Heart left ventricle (tissue), 16 donors: Measurements from ENCODE around the gene TMEM86B. TPM values are rescaled to one million over a fixed set of nuclear protein-coding genes. Genes with fewer than 3 reads are reported as not detected.
A peak's percentile ranks its signal among the peaks of the same experiment; 100 is the strongest.

ENCODE experiments used
- ATAC-seq, 4 donors: fragments of 200-7000 bp; cut with Tn5 transposase; one replicate each; pipeline ENCODE4 v1.9.1; 2020 to 2022; ENCODE audit warnings: moderate library complexity in 4 of 4, mild to moderate bottlenecking in 3 of 4, moderate number of reproducible peaks in 1 of 4
- DNase-seq, 5 donors: peaks; one replicate each; pipeline ENCODE4 v3.0.0-alpha.2; 2020
- H3K27ac ChIP-seq, 12 donors: fragments of 200-600 bp; sonication (generic) in 4 of 12; one replicate each; pipeline versions ENCODE4 v1.5.0 to v1.8.0; 2016 to 2022; ENCODE audit warnings: mild to moderate bottlenecking in 2 of 12
- H3K27me3 ChIP-seq, 9 donors: fragments of 200-600 bp; sonication (generic) in 2 of 9; one replicate each; pipeline versions ENCODE4 v1.5.1 to v1.8.0; 2016 to 2022; ENCODE audit warnings: mild to moderate bottlenecking in 3 of 9
- H3K36me3 ChIP-seq, 9 donors: fragments of 200-600 bp; sonication (generic) in 2 of 9; one replicate each; pipeline versions ENCODE4 v1.5.0 to v1.8.0; 2018 to 2022; ENCODE audit warnings: mild to moderate bottlenecking in 2 of 9
- H3K4me1 ChIP-seq, 12 donors: fragments of 200-600 bp; sonication (generic) in 4 of 12; one replicate each; pipeline versions ENCODE4 v1.5.0 to v1.8.0; 2016 to 2022; ENCODE audit warnings: mild to moderate bottlenecking in 3 of 12
- H3K4me3 ChIP-seq, 12 donors: fragments of 200-600 bp; sonication (generic) in 4 of 12; one replicate each; pipeline versions ENCODE4 v1.5.0 to v1.8.0; 2017 to 2022; ENCODE audit warnings: mild to moderate bottlenecking in 9 of 12, moderate library complexity in 4 of 12
- H3K9me3 ChIP-seq, 12 donors: fragments of 200-600 bp; sonication (generic) in 4 of 12; one replicate each; pipeline versions ENCODE4 v1.5.0 to v1.8.0; 2016 to 2022; ENCODE audit warnings: mild to moderate bottlenecking in 1 of 12
- CTCF ChIP-seq, 12 donors: fragments of 200-600 bp; sonication (generic) in 4 of 12; IDR thresholded peaks; one replicate each; pipeline versions ENCODE4 v1.5.0 to v1.8.0; 2018 to 2022; ENCODE audit warnings: antibody characterized with exemption in 12 of 12, mild to moderate bottlenecking in 5 of 12
- POLR2A ChIP-seq, 2 donors: fragments of 450-650 bp; IDR thresholded peaks; one replicate each; pipeline ENCODE4 v1.6.1; 2017; ENCODE audit warnings: antibody characterized with exemption in 2 of 2, mild to moderate bottlenecking in 2 of 2, moderate library complexity in 2 of 2
- WGBS, 4 donors: extraction: QIAGEN DNeasy Blood & Tissue Kit in 2 of 4; methylation state at CpG; one replicate each; pipeline versions ENCODE4 v1.1.5 to v1.1.7; 2013 to 2018; 5-methylcytosine and 5-hydroxymethylcytosine counted together
- intact Hi-C, 10 donors: fragments of 100-400 bp; cut with DNase I; formaldehyde crosslinking; loops; one replicate each; pipeline versions ENCODE4 v1.11.1 to v1.14.2; 2022
- polyA plus RNA-seq, 2 donors: library from polyadenylated mRNA; stranded (reverse); fragments of 200-250 nt; gene quantifications; one replicate each; pipeline ENCODE4 v1.2.3, GENCODE V29; 2013
- total RNA-seq, 9 donors: library from RNA; depleted of rRNA in 2 of 9; stranded (reverse); fragments of >200 nt in 2 of 9; fragmentation: NEBNext Ultra II Directional in 3 of 9; extraction: Animal tissue kit (Norgen Biotek cat#: 25700) in 3 of 9; gene quantifications; one replicate each; pipeline versions ENCODE4 v1.1.0 to v1.2.4, GENCODE V29; 2016 to 2023
- donor health status: ischemic (EF 13 %, LVEDD 7.1; RV severe dilation, severe dysfunction).
- donor health status: healthy with polysubstance abuse.
- donor health status: DM: no; HTN: yes; CAD: no.
- donor health status: DM: no; HTN: no; CAD: no.
- donor health status: ischemic (EF 25% LVEDD 6.9; RV normal size, moderate dysfunction).
- donor health status: ischemic (EF 25% LVEDD 5.7; RV mildly dilated, moderate dysfunction).
- donor health status: healthy.
- donor health status: DM: yes; HTN: yes; CAD: no.
- donor health status: ischemic (EF 35%, LVEDD 5.7; RV mildly dilated, moderate dysfunction).
- donor health status: nonischemic (EF 11% LVEDD 7.7; RV severe dilation, severe dysfunction).
- donor health status: DM: yes; HTN: yes; CAD: no.
- donor health status: PGD.
- donor health status: ischemic (EF 29% LVEDD 5.4; RV normal size, mild dysfunction).
- donor health status: nonischemic (EF 23%, LVEDD 6.1; RV moderate dilation, normal function).

Gene TMEM86B
- total and polyA plus RNA-seq, 11 donors: 0.64 to 3.1 (median 2.2) TPM

DNA sequence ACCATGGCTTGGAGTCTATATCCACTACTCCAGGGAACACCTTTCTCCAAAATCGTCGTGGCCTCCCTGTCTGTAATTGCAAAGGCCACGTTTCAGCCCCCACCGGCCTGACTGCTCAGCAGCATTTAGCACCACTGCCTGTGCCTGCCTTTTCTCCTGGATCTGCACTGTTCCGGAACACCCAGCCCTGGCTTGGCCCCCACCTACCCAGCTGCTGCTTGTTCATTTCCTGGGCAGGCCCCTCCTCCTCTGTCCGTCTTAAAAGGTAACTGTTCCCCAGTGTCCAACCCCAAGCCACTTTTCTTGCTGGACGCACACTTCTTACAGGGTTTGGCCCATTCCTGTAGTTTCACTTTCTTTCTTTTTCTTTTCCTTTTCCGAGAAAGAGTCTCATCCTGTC lies 39.9 kb downstream of the TMEM86B start:
- intact Hi-C loops: no loop called here
- peak overlapping the region in 6 of 12 donors; percentile 6 to 70 (median 44) for H3K27ac ChIP-seq
- H3K4me3 ChIP-seq: no peak overlapping the region
- peaks cover 0 to 5% (median 0%) of the 10 kb centered on the region in 9 donors for H3K27me3 ChIP-seq
- no peaks in the 10 kb centered on the region for H3K36me3 ChIP-seq
- DNase-seq: peak in 1 of 5 donors; percentile 9
- ATAC-seq: peak in 1 of 4 donors; percentile 47
- no peak for TF ChIP-seq POLR2A (IDR thresholded peaks at IDR 0.05)
- no peak for TF ChIP-seq CTCF (IDR thresholded peaks at IDR 0.05)
- peaks cover 0 to 7% (median 0%) of the 10 kb centered on the region in 12 donors for H3K4me1 ChIP-seq
- no peaks in the 10 kb centered on the region for H3K9me3 ChIP-seq
- 56 to 71% (median 63%) methylated on average over 8 of the region's 8 CpGs for WGBS, 4 donors

- DNase-seq (peak in 1 of 5 donors; percentile 45), ATAC-seq (no peak)
- Histone ChIP-seq H3K27me3 (peaks cover 0 to 28% (median 9%) of the 10 kb centered on the region in 9 donors), H3K9me3 (no peaks in the 10 kb centered on the region), H3K4me1 (peaks cover 0 to 7% (median 0%) of the 10 kb centered on the region in 12 donors), H3K4me3 (no peak overlapping the region), H3K27ac (no peak overlapping the region), H3K36me3 (no peaks in the 10 kb centered on the region)
- 77 to 95% (median 84%) methylated on average over 9 to 12 of the region's 12 CpGs for WGBS, 4 donors
- intact Hi-C loops: no loop called here
- TF ChIP-seq POLR2A (IDR thresholded peaks at IDR 0.05) (no peak), CTCF (IDR thresholded peaks at IDR 0.05) (no peak)
Measured at GRCh38 chr19:55186080-55186479, 42.5 kb downstream of the TMEM86B start.

- Histone ChIP-seq H3K4me3 (no peak overlapping the region), H3K27me3 (peaks cover 13 to 71% (median 49%) of the 10 kb centered on the region in 9 donors), H3K36me3 (no peaks in the 10 kb centered on the region), H3K9me3 (no peaks in the 10 kb centered on the region), H3K4me1 (peaks cover 0 to 19% (median 13%) of the 10 kb centered on the region in 12 donors), H3K27ac (no peak overlapping the region)
- TF ChIP-seq CTCF (IDR thresholded peaks at IDR 0.05): no peak
- no peak for TF ChIP-seq POLR2A (IDR thresholded peaks at IDR 0.05)
- intact Hi-C loops: no loop called here
- DNase-seq (peak in 1 of 5 donors; percentile 7), ATAC-seq (no peak)
- WGBS, 4 donors: 72 to 81% (median 74%) methylated on average over 20 of the region's 20 CpGs
Measured at GRCh38 chr19:55181740-55182139, 46.8 kb downstream of the TMEM86B start.

- intact Hi-C loops: no loop called here
- TF ChIP-seq POLR2A (IDR thresholded peaks at IDR 0.05) (no peak), CTCF (IDR thresholded peaks at IDR 0.05) (no peak)
- peak; percentile 72 to 93 (median 87) for ATAC-seq
- WGBS, 4 donors: 1 to 2% (median 2%) methylated on average over 47 to 68 of the region's 68 CpGs
- Histone ChIP-seq H3K27ac (no peak within 1 kb of the TSS), H3K4me3 (peak within 1 kb of the TSS in 10 of 12 donors; percentile 1 to 53 (median 38)), H3K27me3 (peaks cover 29 to 90% (median 65%) of the 10 kb centered on the region in 9 donors), H3K9me3 (no peaks in the 10 kb centered on the region), H3K36me3 (no peaks in the 10 kb centered on the region), H3K4me1 (peaks cover 0 to 21% (median 13%) of the 10 kb centered on the region in 12 donors)
- peak in 3 of 5 donors; percentile 36 to 73 (median 43) for DNase-seq
Measured at GRCh38 chr19:55179606-55180484, 48.7 kb downstream of the TMEM86B start, which contains the start of gene SYT5. Gene SYT5, minus strand, starts transcription at chr19:55180289. Its CDS starts 1,248 bp downstream, at chr19:55179041.
